ENCODE measurements around the gene PRSS53.

The PRSS53 gene

DNA sequence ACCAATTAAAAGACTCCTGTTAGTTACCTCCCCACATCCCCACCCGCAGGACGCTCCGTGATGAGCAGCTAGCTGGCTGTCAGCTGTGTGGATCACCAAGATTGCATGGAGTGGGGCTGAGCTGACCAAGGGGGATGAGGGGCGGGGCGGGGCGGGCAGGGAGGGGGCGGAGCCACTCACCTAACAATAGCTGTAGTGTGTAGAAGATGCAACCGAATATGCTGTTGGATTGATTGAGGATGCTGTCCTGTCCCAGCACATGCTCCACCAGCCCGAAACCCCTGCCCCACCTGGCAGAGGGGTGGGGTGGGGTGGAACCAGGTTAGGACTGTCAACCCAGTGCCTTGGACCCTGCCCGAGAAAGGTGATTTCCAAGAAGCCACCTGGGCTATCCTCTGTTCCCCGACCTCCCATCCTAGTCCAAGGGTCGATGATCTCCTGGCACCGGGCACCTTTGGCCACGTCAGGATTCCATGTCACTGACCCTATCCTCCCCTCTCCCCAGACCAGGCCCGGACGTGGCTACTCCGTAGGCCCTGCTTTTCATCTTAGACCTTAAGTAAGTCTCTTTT, 4.5 kb upstream of the PRSS53 start:
- DNase-seq: no peak

DNA sequence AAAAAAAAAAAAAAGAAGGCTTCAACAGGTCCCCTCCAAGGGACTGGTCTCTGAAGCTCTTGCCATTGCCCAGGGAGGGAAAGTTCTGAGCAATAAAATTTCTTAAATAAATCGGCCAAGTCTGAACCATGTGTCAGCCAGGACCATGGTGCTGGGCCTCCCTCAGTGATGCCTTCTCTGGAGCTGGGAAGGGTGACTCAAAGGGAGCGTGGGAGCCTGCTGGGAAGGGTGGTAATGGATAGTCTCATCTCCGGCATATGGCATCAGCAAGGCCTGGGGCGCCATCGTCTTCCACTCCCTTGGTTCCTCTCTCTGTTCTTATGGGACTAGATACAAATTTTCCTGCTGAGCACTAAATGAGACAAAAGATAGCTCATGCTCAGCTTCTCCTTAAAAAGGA, 3.6 kb upstream of the PRSS53 start:
- DNase-seq: no peak

DNA sequence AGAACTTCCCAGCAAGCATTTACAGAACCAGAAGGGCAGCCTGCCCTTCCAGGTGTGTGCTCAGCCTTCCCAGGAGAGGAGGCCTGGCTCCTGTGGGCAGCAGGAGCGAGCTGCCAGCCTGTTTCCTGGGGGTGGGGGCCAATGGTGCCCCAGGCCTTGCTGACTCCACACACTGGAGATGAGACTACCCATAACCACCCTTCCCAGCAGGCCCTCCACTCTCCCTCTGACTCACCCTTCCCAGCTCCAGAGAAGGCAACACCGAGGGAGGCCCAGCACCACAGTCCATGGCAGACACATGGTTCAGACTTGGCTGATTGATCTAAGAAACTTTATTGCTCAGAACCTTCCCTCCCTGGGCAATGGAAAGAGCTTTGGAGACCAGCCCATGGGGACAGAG, 1.8 kb upstream of the PRSS53 start:
- no peak for DNase-seq

DNA sequence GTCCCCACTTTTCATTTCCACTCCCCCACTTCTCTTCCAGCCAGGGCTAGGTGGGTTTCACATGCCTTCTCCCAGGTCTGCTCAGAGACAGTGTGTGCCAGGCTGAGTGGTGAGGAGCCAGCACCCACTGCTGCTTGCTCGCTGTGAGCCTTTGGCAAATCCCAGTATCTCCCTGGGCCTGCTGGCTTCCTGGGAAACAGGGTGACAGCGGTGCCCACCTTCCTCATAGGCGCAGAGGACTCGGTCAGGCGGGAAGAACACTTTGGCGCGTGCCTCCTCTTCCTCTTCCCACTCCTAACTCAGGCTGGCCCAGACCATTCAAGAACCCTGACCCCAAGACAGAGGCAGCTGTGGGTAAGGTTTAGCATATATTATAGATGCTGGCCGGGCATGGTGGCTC, 456 bp upstream of the PRSS53 start:
- DNase-seq: no peak

DNA sequence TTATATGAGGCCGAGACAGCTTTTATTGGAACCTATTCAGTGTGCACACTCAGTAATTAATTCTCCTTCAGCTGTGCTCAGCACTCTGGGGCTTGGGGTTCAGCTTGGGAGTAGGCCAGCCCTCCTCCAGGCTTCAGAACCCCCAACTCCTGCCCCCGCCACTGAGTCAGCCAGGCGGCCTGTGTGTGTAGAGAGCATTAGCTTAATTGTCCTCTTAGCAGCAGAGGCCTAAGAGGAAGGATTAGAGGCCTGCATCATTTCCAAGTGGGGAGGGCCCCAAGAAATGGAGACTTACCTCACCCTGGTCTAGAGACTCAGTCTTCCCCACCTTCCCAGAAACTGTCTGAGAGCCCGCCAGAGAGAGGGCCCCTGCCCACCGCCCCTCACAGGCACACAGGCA, 772 bp downstream of the PRSS53 start:
- DNase-seq: no peak

DNA sequence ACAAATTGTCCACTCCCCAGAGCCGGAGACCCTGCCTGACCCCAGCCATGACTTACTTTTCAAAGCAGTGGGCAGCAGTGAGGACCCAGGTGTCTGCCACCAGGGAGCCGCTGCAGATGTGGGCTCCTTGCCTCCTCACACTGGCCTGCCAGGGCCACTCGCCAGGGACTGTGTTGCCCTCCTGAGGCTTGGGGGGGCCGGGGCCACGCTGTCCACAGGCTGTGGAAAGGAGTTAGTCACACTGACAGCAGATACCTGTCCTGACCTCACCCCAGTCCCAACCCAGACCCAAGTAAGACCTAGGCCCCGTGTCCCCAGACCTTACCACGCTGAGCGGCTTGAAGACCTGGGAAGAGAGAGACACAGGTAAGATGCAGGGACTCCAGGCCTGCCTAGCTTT, 1.3 kb downstream of the PRSS53 start:
- DNase-seq: no peak

DNA sequence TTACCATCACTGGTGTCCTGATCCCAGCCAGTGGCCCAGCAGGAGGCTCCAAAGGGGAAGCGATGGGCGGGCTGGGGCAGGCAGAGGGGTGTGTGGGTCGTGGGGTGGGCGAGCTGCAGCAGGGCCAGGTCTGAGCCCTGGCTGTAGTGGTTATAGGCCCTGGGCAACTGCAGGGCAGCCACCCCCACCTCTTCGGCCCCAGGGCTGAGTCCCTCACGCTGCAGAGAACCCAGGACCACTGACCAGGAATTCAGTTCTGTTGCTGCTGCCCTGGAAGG, 2.2 kb downstream of the PRSS53 start:
- no peak for DNase-seq

DNA sequence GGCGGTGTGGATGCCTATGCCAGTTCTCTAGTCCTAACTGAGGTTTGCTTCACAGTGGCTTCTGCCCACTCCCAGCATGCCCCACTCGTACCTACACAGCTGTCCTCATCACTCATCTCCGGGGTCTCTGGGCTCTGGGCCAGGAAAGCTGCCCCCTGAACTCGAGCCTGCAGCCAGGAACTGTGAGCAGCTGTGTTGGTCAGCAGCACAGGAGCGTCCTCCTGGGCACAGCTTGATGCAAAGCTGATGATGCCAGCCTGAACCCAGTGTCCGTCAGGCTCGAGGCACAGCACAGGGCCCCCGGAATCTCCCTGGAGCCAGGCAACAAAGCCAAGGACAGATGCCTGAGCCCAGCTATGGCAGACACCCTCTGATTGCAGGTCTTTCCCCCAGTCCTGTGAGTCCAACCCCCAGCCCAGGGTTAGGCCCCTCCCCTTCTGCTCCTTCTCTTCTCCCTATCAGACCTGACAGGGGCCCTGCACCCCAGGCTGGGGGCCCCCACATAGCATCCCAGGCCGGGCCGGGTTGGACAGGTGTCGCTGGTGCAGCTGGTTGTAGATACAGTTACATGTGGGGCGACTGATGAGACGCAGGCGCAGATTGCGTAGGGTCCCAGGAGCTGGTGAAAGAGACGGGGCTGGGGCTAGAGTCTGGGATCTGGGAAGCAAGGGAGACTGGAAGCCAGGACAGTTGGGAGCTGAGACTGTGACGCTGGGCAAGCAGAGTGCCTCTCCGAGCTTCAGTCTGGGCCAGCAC, 2.7 kb downstream of the PRSS53 start:
- DNase-seq: no peak

DNA sequence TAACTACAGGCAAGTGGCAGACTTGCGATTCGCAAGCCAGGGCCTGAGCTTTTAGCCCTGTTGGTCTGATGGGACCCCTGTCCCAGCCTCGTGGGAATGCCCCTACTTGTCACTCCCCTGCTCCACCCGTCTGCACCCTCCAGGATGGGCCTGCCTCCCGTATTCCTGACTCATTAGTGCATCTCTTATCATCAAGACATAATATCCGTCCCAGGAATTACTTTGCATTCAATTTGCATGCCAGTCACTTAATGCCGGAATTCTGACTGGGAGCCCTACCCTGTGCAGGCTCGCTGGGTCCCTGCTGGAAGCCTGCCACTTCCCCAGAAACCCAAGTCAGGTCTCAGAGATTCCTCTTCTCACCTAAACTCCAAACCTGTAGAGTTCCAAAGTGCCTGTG, 3.3 kb downstream of the PRSS53 start:
- DNase-seq: no peak

DNA sequence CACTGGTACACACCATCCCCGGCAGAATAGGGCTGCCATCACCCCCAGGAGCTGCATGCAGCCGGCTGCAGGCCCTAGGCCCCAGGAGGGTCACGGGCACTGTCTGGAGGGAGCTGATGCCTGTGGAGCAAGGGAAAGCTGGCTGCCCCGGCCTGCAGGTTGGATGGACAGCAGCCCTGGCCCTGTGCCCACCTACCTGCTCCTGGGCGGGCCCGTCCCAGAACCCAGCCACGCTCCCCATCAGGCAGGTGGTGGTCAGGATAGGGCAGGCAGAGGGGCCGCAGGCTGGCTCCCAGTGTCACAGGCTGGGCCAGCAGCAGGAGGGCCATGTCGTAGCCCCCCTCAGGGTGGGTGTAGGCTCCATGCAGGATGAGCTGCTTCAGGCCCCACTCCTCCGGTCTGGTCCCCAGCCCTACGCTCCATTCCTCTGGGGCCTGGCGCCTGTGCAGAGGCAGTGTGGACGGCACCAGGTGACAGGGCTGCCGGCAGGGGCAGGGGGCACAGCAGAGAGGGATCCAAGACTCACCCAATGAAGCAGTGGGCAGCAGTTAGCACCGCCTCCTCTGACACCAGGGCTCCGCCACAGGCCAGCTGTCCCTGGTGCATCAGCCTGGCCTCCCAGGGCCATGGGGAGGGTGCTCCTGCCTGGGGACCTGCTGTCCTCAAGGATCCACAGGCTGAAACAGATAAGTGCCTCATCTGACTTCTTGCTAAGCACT, 4.0 kb downstream of the PRSS53 start:
- no peak for DNase-seq

DNA sequence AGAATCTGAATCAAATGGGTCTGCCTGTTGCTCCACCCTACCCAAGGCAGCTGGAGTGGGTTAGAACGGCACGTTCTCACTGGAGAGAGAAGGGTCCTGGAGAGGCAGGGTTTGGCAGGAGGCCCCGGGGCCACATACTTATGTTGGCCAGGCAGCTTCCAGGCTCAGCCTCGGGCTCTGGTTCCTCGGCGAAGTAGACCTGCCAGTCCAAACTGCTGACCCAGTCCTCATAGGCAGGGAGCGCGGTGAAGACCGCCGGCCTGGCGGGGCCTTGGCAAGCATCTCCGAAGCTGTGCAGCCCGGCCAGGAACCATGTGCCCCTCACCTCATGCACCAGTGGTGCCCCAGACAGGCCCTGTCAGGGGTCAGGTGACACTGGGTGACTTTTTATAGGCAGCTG, 4.8 kb downstream of the PRSS53 start:
- no peak for DNase-seq

DNA sequence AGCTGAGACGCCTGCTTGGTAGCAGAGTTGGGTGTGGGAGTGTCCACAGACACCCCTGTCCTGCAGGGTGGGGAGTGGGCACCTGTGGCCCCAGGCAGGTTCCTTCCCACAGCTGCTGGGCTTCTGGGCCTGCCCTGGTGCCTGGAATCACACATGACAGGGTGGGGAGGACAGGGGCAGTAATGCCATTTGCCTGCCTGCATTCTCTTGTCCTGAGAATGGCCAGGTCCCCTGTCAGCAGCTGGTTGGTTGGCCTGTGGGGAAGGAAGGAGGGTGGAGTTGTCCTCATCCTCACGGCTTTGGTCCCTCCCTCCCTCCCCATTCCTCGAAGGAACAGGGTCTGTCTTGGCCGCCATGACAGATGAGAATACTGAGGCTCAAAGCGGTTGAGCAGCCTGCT, 5.2 kb downstream of the PRSS53 start:
- no peak for DNase-seq

DNA sequence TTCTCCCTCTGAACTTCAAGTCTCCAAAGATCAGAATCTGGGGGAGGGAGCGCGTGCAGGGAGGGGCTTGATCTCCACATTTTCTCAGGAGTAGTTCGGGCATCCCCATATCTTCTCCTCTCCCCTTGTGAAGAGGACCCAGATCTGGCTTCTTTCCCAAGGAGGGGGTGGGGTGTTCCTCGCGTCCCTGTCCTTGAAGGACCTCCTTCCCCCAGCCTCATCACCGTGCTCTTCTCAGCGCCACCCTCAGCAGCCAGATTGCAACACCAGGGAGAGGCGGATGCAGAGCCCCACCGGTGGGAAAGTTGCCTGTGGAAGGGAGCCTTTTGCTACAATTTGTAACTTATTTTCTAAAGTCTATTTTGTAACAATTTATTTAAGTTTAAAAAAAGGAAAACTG, 5.7 kb downstream of the PRSS53 start:
- no peak for DNase-seq

DNA sequence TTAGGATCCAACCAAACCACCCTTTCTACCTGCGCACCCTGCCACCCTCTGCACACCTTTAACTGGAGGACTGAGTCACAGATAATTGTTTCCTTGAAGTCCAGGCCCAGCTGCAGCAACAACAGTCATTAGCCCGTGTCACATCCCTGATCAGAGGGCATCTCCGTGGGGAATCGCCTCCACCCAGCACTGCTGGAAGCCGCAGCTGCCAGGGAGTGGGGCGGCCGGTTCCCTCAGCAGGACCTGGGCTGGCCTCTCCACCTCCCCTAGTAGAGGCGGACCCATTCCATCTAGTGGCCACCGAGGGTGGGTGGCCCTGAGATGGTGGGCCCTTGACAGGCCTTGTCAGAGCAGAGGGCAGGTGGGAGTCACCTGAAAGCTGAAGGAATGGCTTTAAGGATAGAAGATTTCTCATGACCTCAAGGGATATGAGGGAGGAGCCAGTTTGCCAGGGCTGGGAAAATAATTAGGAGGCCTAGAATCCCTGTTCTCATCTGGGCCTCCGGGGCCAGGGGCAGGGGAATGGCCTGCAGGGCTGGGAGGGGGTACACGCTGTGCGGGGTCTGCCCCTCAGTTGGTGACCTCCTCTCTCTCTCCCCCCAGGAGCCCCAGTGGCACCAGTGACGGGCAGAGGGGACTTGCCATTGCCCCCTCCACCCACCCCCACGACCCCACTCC, 6.2 kb downstream of the PRSS53 start:
- no peak for DNase-seq

DNA sequence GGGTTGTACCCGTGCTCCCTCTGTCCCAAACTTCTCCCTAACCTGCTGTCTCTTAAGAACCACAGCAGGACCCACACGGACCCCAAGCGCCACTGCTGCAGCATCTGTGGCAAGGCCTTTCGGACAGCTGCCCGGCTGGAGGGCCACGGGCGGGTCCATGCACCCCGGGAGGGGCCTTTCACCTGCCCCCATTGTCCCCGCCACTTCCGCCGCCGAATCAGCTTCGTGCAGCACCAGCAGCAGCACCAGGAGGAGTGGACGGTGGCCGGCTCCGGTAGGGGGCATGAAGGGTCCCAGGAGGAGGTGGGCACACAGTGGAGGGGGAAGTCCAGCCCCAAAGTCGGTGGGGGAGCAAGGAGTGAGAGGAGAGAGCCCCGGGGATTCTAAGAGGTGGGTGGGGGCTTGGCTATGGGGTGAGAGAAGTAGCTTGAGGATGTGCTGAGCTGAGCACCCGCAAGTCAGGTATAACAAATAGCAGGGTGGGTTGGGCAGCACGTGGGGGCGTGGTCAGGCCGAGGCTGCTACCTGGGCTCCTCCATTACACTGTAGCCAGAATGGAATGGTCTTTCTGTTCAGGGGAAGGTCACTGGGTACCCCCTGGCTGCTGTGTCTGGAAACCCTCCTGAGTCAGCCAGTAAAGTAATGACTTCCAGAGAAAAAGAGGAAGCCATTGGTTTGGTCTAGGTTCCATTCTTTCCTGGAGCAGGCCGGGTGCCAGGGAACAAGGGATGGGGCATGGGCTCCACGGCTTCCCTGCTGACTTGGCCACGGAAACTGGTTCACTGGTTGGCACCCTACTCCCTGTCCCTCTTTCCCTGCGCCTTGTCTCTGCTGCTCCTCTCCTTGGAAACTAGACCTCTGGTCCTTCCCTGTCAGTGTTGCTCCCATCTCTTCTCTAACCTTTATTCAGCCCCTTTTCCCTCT, 7.1 kb downstream of the PRSS53 start:
- DNase-seq: no peak

DNA sequence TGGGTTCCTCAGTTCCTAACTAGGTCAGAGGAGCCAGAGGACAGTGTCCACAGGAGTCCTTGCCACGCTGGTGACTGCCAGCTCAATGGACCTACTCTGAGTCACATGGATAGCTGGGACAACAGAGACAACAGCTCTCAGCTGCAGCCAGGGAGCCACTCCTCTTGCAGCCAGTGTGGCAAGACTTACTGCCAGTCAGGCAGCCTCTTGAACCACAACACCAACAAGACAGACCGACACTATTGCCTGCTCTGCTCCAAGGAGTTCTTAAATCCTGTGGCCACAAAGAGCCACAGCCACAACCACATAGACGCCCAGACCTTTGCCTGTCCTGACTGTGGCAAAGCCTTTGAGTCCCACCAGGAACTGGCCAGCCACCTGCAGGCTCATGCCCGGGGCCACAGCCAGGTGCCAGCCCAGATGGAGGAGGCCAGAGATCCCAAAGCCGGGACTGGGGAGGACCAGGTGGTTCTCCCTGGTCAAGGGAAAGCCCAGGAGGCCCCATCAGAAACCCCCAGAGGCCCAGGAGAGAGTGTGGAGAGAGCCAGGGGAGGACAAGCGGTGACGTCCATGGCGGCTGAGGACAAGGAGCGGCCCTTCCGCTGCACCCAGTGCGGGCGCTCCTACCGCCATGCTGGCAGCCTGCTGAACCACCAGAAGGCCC, 7.9 kb downstream of the PRSS53 start:
- no peak for DNase-seq

DNA sequence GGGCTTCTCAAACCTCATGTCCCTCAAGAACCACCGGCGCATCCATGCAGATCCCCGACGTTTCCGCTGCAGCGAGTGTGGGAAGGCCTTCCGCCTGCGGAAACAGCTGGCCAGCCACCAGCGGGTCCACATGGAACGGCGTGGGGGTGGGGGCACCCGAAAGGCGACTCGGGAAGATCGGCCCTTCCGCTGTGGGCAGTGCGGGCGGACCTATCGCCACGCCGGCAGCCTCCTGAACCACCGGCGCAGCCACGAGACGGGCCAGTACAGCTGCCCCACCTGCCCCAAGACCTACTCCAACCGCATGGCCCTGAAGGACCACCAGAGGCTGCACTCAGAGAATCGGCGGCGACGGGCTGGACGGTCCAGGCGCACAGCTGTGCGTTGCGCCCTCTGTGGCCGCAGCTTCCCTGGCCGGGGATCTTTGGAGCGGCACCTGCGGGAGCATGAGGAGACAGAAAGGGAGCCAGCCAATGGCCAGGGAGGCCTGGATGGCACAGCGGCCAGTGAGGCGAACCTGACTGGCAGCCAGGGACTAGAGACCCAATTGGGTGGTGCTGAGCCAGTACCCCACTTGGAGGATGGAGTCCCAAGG, 8.6 kb downstream of the PRSS53 start:
- DNase-seq: no peak

DNA sequence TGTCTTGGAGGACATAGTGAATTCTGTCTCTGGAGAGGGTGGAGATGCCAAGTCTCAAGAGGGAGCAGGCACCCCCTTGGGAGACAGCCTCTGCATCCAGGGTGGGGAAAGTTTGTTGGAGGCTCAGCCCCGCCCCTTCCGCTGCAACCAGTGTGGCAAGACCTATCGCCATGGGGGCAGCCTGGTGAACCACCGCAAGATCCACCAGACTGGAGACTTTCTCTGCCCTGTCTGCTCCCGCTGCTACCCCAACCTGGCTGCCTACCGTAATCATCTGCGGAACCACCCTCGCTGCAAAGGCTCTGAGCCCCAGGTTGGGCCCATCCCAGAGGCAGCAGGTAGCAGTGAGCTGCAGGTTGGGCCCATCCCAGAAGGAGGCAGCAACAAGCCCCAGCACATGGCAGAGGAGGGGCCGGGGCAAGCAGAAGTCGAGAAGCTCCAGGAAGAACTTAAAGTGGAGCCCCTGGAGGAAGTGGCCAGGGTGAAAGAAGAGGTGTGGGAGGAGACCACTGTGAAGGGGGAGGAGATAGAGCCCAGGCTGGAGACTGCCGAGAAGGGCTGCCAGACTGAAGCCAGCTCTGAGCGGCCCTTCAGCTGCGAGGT, 9.3 kb downstream of the PRSS53 start:
- DNase-seq: no peak

DNA sequence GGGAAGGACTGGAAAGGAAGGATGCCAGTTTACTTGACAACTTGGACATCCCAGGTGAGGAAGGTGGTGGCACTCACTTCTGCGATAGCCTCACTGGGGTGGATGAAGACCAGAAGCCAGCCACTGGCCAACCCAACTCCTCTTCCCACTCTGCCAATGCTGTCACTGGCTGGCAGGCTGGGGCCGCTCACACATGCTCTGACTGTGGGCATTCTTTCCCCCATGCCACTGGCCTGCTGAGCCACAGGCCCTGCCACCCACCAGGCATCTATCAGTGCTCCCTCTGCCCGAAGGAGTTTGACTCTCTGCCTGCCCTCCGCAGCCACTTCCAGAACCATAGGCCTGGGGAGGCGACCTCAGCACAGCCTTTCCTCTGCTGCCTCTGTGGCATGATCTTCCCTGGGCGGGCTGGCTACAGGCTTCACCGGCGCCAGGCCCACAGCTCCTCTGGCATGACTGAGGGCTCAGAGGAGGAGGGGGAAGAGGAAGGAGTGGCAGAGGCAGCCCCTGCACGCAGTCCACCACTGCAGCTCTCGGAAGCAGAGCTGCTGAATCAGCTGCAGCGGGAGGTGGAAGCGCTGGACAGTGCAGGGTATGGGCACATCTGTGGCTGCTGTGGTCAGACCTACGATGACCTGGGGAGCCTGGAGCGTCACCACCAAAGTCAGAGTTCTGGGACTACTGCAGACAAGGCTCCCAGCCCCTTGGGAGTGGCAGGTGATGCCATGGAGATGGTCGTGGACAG, 10.0 kb downstream of the PRSS53 start:
- no peak for DNase-seq

DNA sequence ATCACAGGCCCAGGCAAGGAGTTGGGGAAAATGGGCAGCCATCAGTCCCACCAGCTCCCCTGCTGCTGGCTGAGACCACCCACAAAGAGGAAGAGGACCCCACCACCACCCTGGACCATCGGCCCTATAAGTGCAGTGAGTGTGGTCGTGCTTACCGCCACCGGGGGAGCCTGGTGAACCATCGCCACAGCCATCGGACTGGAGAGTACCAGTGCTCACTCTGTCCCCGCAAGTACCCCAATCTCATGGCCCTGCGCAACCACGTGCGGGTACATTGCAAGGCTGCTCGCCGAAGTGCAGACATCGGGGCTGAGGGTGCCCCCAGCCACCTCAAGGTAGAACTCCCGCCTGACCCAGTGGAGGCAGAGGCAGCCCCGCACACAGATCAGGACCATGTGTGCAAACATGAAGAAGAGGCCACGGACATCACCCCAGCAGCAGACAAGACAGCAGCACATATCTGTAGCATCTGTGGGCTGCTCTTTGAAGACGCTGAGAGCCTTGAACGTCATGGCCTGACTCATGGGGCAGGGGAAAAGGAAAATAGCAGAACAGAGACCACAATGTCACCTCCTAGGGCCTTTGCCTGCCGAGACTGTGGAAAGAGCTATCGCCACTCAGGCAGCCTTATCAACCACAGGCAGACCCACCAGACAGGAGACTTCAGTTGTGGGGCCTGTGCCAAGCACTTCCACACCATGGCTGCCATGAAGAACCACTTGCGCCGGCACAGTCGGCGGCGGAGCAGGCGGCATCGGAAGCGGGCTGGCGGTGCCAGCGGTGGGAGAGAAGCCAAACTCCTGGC, 10.9 kb downstream of the PRSS53 start:
- no peak for DNase-seq

Measured in activated CD4-positive, alpha-beta T cell treated with anti-CD3 and anti-CD28 coated beads, Interleukin-2, amount 50 U/mL, for 4 hours (primary cell).